Fibroblast of mammary gland (primary cell): Measurements from ENCODE around the gene SUSD4.
"Not testable (repeated sequence)": the region's sequence is repeated elsewhere in the genome, so short reads cannot be mapped to it uniquely, and the experiment has no call there.

ENCODE experiments used
- DNase-seq: peaks from one replicate; pipeline ENCODE4 v3.0.0-alpha.2; 2010; ENCODE audit warnings: low read depth
- H3K4me3 ChIP-seq: 2 replicates; pipeline ENCODE4 v1.5.1; 2011; ENCODE audit warnings: low read depth, mild to moderate bottlenecking, low read length, moderate library complexity; ENCODE audit not compliant: control insufficient read depth
- CTCF ChIP-seq: conservative IDR thresholded peaks from 2 replicates; pipeline ENCODE4 v1.5.1; 2011; ENCODE audit warnings: low read depth, low read length, inconsistent platforms; ENCODE audit not compliant: control insufficient read depth, insufficient read depth

SUSD4 gene

GRCh38 chr1:223403184-223403815 lies 39.3 kb upstream of the SUSD4 start:
- no peak for TF ChIP-seq CTCF
- no peak overlapping the region for H3K4me3 ChIP-seq
- DNase-seq = peak; percentile 48

GRCh38 chr1:223402790-223403142 lies 38.8 kb upstream of the SUSD4 start:
- TF ChIP-seq CTCF = no peak
- no peak overlapping the region for H3K4me3 ChIP-seq

GRCh38 chr1:223401873-223402789 lies 38.2 kb upstream of the SUSD4 start:
- no peak for TF ChIP-seq CTCF
- peak; percentile 82 for DNase-seq
- H3K4me3 ChIP-seq = no peak overlapping the region

More at GRCh38 chr1:223402790-223403142, 38.8 kb upstream of the SUSD4 start:
- no peak for DNase-seq

GRCh38 chr1:223399393-223399792 lies 35.4 kb upstream of the SUSD4 start:
- not testable (repeated sequence) for H3K4me3 ChIP-seq, DNase-seq

- DNase-seq = no peak
- no peak for TF ChIP-seq CTCF
- H3K4me3 ChIP-seq = no peak overlapping the region
These were observed 30.7 kb upstream of the SUSD4 start for GRCh38 chr1:223394706-223395105.

- H3K4me3 ChIP-seq = no peak overlapping the region
- TF ChIP-seq CTCF = no peak
- no peak for DNase-seq
These were observed 30.3 kb upstream of the SUSD4 start for GRCh38 chr1:223394242-223394641.

- DNase-seq = no peak
- TF ChIP-seq CTCF = no peak
- no peak within 1 kb of the TSS for H3K4me3 ChIP-seq
These were observed 29.6 kb upstream of the SUSD4 start, which contains the start of gene CCDC185 for GRCh38 chr1:223393275-223394214. Gene CCDC185 (plus strand): TSS chr1:223393415. CDS start chr1:223393476, 61 bp downstream.
